Smooth muscle cell (in vitro differentiated cells): ENCODE measurements around the gene SEMA7A. TPM values are rescaled to one million over a fixed set of nuclear protein-coding genes. Genes with fewer than 3 reads are reported as not detected.

Source experiments
- DNase-seq: peaks from one replicate; lab custom pipeline; 2025; ENCODE audit not compliant: unreplicated experiment; lab: John Stamatoyannopoulos, UW
- H2AFZ ChIP-seq: fragments of 200-600 bp; sonication (generic); 2 replicates; pipeline ENCODE4 v1.6.0; 2016; ENCODE audit warnings: antibody characterized with exemption, low read depth, mild to moderate bottlenecking
- H3F3A ChIP-seq: fragments of 200-600 bp; sonication (generic); 2 replicates; pipeline ENCODE4 v1.6.0; 2017; ENCODE audit warnings: antibody characterized with exemption, low read depth
- H3K27ac ChIP-seq: fragments of 200-600 bp; sonication (generic); 2 replicates; pipeline ENCODE4 v1.5.1; 2016; ENCODE audit warnings: low read depth, mild to moderate bottlenecking
- H3K27me3 ChIP-seq: fragments of 200-600 bp; sonication (generic); 2 replicates; pipeline ENCODE4 v1.6.1; 2016; ENCODE audit warnings: low read depth, mild to moderate bottlenecking
- H3K36me3 ChIP-seq: fragments of 200-600 bp; sonication (generic); 2 replicates; pipeline ENCODE4 v1.5.1; 2016; ENCODE audit warnings: low read depth
- H3K4me1 ChIP-seq: fragments of 200-600 bp; sonication (generic); 2 replicates; pipeline ENCODE4 v1.5.1; 2016; ENCODE audit warnings: low read depth
- H3K4me2 ChIP-seq: fragments of 200-600 bp; sonication (generic); 2 replicates; pipeline ENCODE4 v1.6.0; 2016; ENCODE audit warnings: mild to moderate bottlenecking
- H3K4me3 ChIP-seq: fragments of 200-600 bp; sonication (generic); 2 replicates; pipeline ENCODE4 v1.5.1; 2016; ENCODE audit warnings: mild to moderate bottlenecking
- H3K79me2 ChIP-seq: fragments of 200-600 bp; sonication (generic); 2 replicates; pipeline ENCODE4 v1.6.0; 2016; ENCODE audit warnings: low read depth, mild to moderate bottlenecking
- H3K9ac ChIP-seq: fragments of 200-600 bp; sonication (generic); 2 replicates; pipeline ENCODE4 v1.6.0; 2016; ENCODE audit warnings: low read depth
- H3K9me3 ChIP-seq: fragments of 200-600 bp; sonication (generic); replicated peaks from 2 replicates; pipeline ENCODE4 v1.5.1; 2016; ENCODE audit warnings: low read depth
- H4K20me1 ChIP-seq: fragments of 200-600 bp; sonication (generic); 2 replicates; pipeline ENCODE4 v1.6.0; 2016; ENCODE audit warnings: low read depth
- WGBS: methylation state at CpG from one replicate; pipeline ENCODE4 v1.1.7; 2016; ENCODE audit warnings: low lambda C conversion rate; 5-methylcytosine and 5-hydroxymethylcytosine counted together
- polyA plus RNA-seq: library from polyadenylated mRNA; unstranded; fragments of >200 nt; fragmentation: Nextera tagmentation; extraction: Ambion mirVana; gene quantifications from 2 replicates; pipeline ENCODE4 v1.2.1, GENCODE V29; 2016
- total RNA-seq: library from RNA; depleted of rRNA; stranded (reverse); fragments of >200 nt; gene quantifications from 2 replicates; pipeline ENCODE4 v1.2.3, GENCODE V29; 2014
- TF ChIP-seq, protein P1 (sequence below): fragments of 200-600 bp; sonication (generic); IDR thresholded peaks from 2 replicates; pipeline ENCODE4 v1.5.1; 2017; ENCODE audit warnings: borderline replicate concordance, mild to moderate bottlenecking, antibody characterized with exemption; ENCODE audit not compliant: insufficient read depth, poor library complexity, severe bottlenecking

SEMA7A gene
- total and polyA plus RNA-seq, 2 experiments from 2014 or later, result 9.3 to 44.5 TPM

DNA sequence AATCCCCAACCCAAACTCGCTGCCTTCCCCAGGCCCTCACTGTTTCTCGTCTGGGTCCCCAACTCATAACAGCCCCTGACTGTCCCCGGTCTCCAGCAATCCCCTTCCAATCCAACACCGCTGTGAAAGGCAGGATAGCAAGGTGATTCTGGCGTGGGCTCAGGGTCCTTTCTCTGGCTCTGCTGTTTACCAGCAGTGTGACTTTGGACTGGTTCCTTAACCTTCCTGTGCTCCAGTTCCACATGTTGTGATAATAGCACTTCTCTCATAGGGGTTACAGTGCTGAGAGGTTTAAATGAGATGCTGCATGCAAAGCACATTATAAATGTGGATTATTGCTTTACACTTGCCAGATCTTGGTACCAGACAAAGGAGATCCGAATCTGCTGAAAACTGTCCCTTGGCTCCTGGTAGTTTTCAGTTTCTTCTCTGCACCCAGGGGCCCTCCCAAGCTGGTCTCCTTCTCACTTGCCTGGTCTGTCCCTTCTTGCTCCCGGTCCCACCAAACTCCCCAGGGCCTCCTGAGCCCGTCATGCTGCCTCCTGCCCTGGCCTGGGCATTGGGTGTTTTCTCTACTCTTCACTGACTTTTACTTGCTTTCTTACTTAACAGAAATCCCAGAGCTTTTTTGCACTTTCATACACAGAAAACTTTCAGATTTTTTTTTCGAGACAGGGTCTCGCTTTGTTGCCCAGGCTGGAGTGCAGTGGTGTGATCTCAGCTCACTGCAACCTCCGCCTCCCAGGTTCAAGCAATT lies 39.5 kb downstream of the SEMA7A start:
- H3K9ac ChIP-seq, result no peak overlapping the region

DNA sequence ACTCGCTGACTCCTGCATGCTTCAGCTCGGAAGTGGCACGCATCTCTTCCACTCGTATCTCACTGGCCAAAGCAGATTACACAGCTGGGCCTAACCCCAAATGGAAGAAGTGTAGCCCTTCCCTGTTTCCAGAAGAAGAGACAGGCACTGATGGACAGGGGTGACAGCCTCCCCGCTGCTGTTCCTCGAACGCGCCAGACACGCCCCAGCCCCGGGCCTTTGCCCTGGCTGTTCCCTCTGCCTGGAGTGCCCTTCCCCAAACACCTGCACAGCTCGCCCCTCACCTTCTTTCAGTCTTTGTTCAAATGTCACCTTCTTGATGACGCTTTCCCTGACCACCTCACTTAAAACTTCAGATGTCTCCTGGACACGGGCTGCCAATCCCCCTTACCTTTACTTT lies 40.3 kb downstream of the SEMA7A start:
- WGBS, result 92% methylated on average over 13 of the region's 13 CpGs
- H2AFZ ChIP-seq, result no peak overlapping the region
- H3K36me3 ChIP-seq, result no peaks in the 10 kb centered on the region
- H3K4me2 ChIP-seq, result no peak overlapping the region
- no peaks in the 10 kb centered on the region for H3K79me2 ChIP-seq
- TF ChIP-seq, protein P1, sequence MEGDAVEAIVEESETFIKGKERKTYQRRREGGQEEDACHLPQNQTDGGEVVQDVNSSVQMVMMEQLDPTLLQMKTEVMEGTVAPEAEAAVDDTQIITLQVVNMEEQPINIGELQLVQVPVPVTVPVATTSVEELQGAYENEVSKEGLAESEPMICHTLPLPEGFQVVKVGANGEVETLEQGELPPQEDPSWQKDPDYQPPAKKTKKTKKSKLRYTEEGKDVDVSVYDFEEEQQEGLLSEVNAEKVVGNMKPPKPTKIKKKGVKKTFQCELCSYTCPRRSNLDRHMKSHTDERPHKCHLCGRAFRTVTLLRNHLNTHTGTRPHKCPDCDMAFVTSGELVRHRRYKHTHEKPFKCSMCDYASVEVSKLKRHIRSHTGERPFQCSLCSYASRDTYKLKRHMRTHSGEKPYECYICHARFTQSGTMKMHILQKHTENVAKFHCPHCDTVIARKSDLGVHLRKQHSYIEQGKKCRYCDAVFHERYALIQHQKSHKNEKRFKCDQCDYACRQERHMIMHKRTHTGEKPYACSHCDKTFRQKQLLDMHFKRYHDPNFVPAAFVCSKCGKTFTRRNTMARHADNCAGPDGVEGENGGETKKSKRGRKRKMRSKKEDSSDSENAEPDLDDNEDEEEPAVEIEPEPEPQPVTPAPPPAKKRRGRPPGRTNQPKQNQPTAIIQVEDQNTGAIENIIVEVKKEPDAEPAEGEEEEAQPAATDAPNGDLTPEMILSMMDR, result no peak
- H3K27me3 ChIP-seq, result no peaks in the 10 kb centered on the region
- H3K4me3 ChIP-seq, result no peak overlapping the region
- no peak for DNase-seq
- H3F3A ChIP-seq, result no peaks in the 10 kb centered on the region
- H3K9me3 ChIP-seq, result no peaks in the 10 kb centered on the region
- H3K4me1 ChIP-seq, result peaks cover 10% of the 10 kb centered on the region
- H4K20me1 ChIP-seq, result no peaks in the 10 kb centered on the region
- no peak overlapping the region for H3K27ac ChIP-seq
- no peak overlapping the region for H3K9ac ChIP-seq

More for the DNA sequence above, 39.5 kb downstream of the SEMA7A start:
- Histone ChIP-seq H3F3A (no peaks in the 10 kb centered on the region), H3K36me3 (no peaks in the 10 kb centered on the region), H3K27ac (peak overlapping the region; percentile 41), H3K4me3 (no peak overlapping the region), H3K79me2 (no peaks in the 10 kb centered on the region), H2AFZ (no peak overlapping the region), H3K27me3 (no peaks in the 10 kb centered on the region), H3K4me2 (no peak overlapping the region), H3K4me1 (peaks cover 10% of the 10 kb centered on the region), H4K20me1 (no peaks in the 10 kb centered on the region), H3K9me3 (no peaks in the 10 kb centered on the region)
- TF ChIP-seq, protein P1, result no peak
- no peak for DNase-seq
- WGBS, result 96% methylated on average over 11 of the region's 11 CpGs

GRCh38 chr15:74392902-74393301 lies 40.9 kb downstream of the SEMA7A start:
- no peak overlapping the region for H3K9ac ChIP-seq
- 90% methylated on average over 7 of the region's 7 CpGs for WGBS
- H3K4me3 ChIP-seq, result no peak overlapping the region
- TF ChIP-seq, protein P1, result no peak
- H3K4me1 ChIP-seq, result peaks cover 10% of the 10 kb centered on the region
- no peak overlapping the region for H3K27ac ChIP-seq
- H3K4me2 ChIP-seq, result peak overlapping the region; percentile 42
- H2AFZ ChIP-seq, result no peak overlapping the region
- H3F3A ChIP-seq, result no peaks in the 10 kb centered on the region
- no peaks in the 10 kb centered on the region for H3K36me3 ChIP-seq
- DNase-seq, result no peak
- no peaks in the 10 kb centered on the region for H3K79me2 ChIP-seq
- H4K20me1 ChIP-seq, result no peaks in the 10 kb centered on the region
- no peaks in the 10 kb centered on the region for H3K9me3 ChIP-seq
- no peaks in the 10 kb centered on the region for H3K27me3 ChIP-seq

DNA sequence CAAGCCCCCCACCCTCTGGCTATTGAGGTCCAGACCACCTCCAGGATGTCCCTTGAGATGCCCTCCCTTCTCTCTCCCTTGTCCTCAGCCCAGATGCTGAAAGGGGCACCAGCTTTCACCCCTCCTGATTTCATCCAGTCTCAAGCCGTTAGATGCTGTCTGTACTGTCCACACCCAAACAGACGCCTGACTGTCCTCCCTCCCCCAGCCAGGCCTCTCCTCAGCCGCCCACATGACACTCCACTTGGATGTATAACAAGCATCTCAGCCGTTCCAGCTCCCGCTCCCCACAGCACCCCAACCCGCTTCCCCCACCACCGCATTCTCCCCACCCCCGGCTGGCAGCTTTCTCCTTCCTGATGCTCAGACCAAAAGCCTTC lies 41.3 kb downstream of the SEMA7A start:
- Histone ChIP-seq H3K27me3 (no peaks in the 10 kb centered on the region), H2AFZ (no peak overlapping the region), H3K9ac (no peak overlapping the region), H3K27ac (no peak overlapping the region), H3F3A (no peaks in the 10 kb centered on the region), H3K4me3 (no peak overlapping the region), H3K4me1 (peaks cover 10% of the 10 kb centered on the region), H3K79me2 (no peaks in the 10 kb centered on the region), H3K9me3 (no peaks in the 10 kb centered on the region), H3K4me2 (peak overlapping the region; percentile 42), H3K36me3 (no peaks in the 10 kb centered on the region), H4K20me1 (no peaks in the 10 kb centered on the region)
- WGBS, result 29% methylated on average over 3 of the region's 8 CpGs
- TF ChIP-seq, protein P1, result no peak
- DNase-seq, result no peak
